GM12878 (cell line): ENCODE measurements around the gene EPM2AIP1. TPM values are rescaled to one million over a fixed set of nuclear protein-coding genes. Genes with fewer than 3 reads are reported as not detected.

Source experiments
- ATAC-seq: fragments of 200-7000 bp; cut with Tn5 transposase; 3 replicates; pipeline ENCODE4 v1.9.1; 2020; ENCODE audit warnings: mild to moderate bottlenecking, moderate library complexity
- BruUV-seq: library from RNA; stranded (reverse); fragments of 400-500 nt; replicated peaks from 2 replicates; lab custom pipeline; 2021; lab: Mats Ljungman, UMichigan
- CTCF ChIA-PET: fragments of 300-600 bp; sonication (Branson Sonifier 250); formaldehyde crosslinking; extraction: SDS; loops from one replicate; lab custom pipeline; 2021; ENCODE audit warnings: inconsistent platforms; lab: Yijun Ruan, JAX
- POLR2A ChIA-PET: fragments of 350-600 bp; formaldehyde crosslinking; extraction: SDS; loops from one replicate; lab custom pipeline; 2021; ENCODE audit warnings: inconsistent platforms; lab: Charles Lee
- RAD21 ChIA-PET: fragments of 300-600 bp; sonication (Branson Sonifier 250); formaldehyde crosslinking; loops from one replicate; lab custom pipeline; 2023; ENCODE audit warnings: antibody characterized with exemption; ENCODE audit not compliant: unreplicated experiment; lab: Charles Lee
- SMC1A ChIA-PET: fragments of 300-600 bp; sonication (Branson Sonifier 250); formaldehyde crosslinking; loops from one replicate; lab custom pipeline; 2023; ENCODE audit not compliant: unreplicated experiment, uncharacterized antibody; lab: Charles Lee
- DNase-seq: peaks from one replicate; pipeline ENCODE4 v3.0.0-alpha.2; 2011; ENCODE audit warnings: low read depth, low spot score
- FAIRE-seq: peaks from 3 replicates; lab custom pipeline; 2011; peaks lifted over from hg19 to GRCh38; lab: Jason Lieb, UNC
- H2AFZ ChIP-seq: 2 replicates; pipeline ENCODE4 v1.6.0; 2011; ENCODE audit warnings: low read depth, low read length, control low read depth; ENCODE audit not compliant: control insufficient read depth
- H3K27ac ChIP-seq: 2 replicates; pipeline ENCODE4 v1.5.1; 2011; ENCODE audit warnings: control low read depth; ENCODE audit not compliant: control insufficient read depth, insufficient read depth
- H3K27me3 ChIP-seq, 2 experiments: replicated peaks in 1 of 2; 2 replicates each; pipeline versions ENCODE4 v1.6.0 to v1.6.1; 2011; ENCODE audit warnings: low read length in 1 of 2; ENCODE audit not compliant: control insufficient read depth in 2 of 2, insufficient read depth in 2 of 2
- H3K36me3 ChIP-seq, 2 experiments: 2 replicates each; pipeline ENCODE4 v1.5.1; 2011; ENCODE audit warnings: low read length in 1 of 2; ENCODE audit not compliant: control insufficient read depth in 2 of 2, insufficient read depth in 2 of 2
- H3K4me1 ChIP-seq: 2 replicates; pipeline ENCODE4 v1.6.1; 2011; ENCODE audit warnings: mild to moderate bottlenecking, low read length, moderate library complexity, mixed read lengths; ENCODE audit not compliant: control insufficient read depth, insufficient read depth
- H3K4me2 ChIP-seq: 2 replicates; pipeline ENCODE4 v1.6.0; 2011; ENCODE audit warnings: control low read depth; ENCODE audit not compliant: control insufficient read depth, insufficient read depth
- H3K4me3 ChIP-seq: fragments of 200-600 bp; sonication (generic); 2 replicates; pipeline ENCODE4 v1.5.1; 2016
- H3K79me2 ChIP-seq: 2 replicates; pipeline ENCODE4 v1.6.0; 2011; ENCODE audit warnings: low read length; ENCODE audit not compliant: control insufficient read depth, insufficient read depth
- H3K9ac ChIP-seq: 2 replicates; pipeline ENCODE4 v1.8.0; 2011; ENCODE audit warnings: low read length, control low read depth, mixed read lengths; ENCODE audit not compliant: control insufficient read depth, insufficient read depth
- H3K9me3 ChIP-seq: replicated peaks from 3 replicates; pipeline ENCODE4 v1.5.1; 2011; ENCODE audit warnings: mild to moderate bottlenecking, low read length; ENCODE audit not compliant: control insufficient read depth, insufficient read depth
- H4K20me1 ChIP-seq: 2 replicates; pipeline ENCODE4 v1.6.0; 2011; ENCODE audit not compliant: control insufficient read depth, insufficient read depth
- CEBPB ChIP-seq, 2 experiments: fragments of 150-350 bp in 1 of 2; IDR thresholded peaks; 2 replicates each; pipeline ENCODE4 v1.6.1; 2012 to 2014; ENCODE audit warnings: low read depth in 2 of 2, low read length in 2 of 2, borderline replicate concordance in 1 of 2, inconsistent platforms in 1 of 2
- CHD2 ChIP-seq: IDR thresholded peaks from 2 replicates; pipeline ENCODE4 v1.6.1; 2011; ENCODE audit warnings: low read depth, low read length, improper control_type of control experiment, borderline replicate concordance
- E2F8 ChIP-seq: fragments of 450-650 bp; IDR thresholded peaks from 2 replicates; pipeline ENCODE4 v1.6.1; 2018; ENCODE audit warnings: mild to moderate bottlenecking, low read depth, moderate library complexity; ENCODE audit not compliant: partially characterized antibody
- GATAD2B ChIP-seq: fragments of 450-650 bp; conservative IDR thresholded peaks from 2 replicates; pipeline ENCODE4 v1.6.1; 2017; ENCODE audit warnings: low read depth, mild to moderate bottlenecking, moderate library complexity
- HCFC1 ChIP-seq: fragments of 150-350 bp; IDR thresholded peaks from 2 replicates; pipeline ENCODE4 v1.6.1; 2014; ENCODE audit warnings: low read length
- HDAC2 ChIP-seq: fragments of 200-600 bp; sonication (generic); IDR thresholded peaks from 2 replicates; pipeline ENCODE4 v1.6.1; 2017
- MTA3 ChIP-seq: IDR thresholded peaks from 2 replicates; pipeline ENCODE4 v1.6.1; 2012; ENCODE audit warnings: low read length, inconsistent platforms, borderline replicate concordance
- NFXL1 ChIP-seq: fragments of 450-650 bp; IDR thresholded peaks from 2 replicates; pipeline ENCODE4 v1.6.1; 2017; ENCODE audit warnings: antibody characterized with exemption, mild to moderate bottlenecking, borderline replicate concordance
- NKRF ChIP-seq: fragments of 450-650 bp; conservative IDR thresholded peaks from 2 replicates; pipeline ENCODE4 v1.6.1; 2017; ENCODE audit warnings: mild to moderate bottlenecking, moderate library complexity
- SIN3A ChIP-seq: IDR thresholded peaks from 2 replicates; pipeline ENCODE4 v1.6.1; 2012; ENCODE audit warnings: low read depth, low read length, improper control_type of control experiment
- SIX5 ChIP-seq: IDR thresholded peaks from 2 replicates; pipeline ENCODE4 v1.6.1; 2011; ENCODE audit warnings: mild to moderate bottlenecking, low read depth, low read length, moderate library complexity; ENCODE audit not compliant: severe bottlenecking
- TAF1 ChIP-seq: IDR thresholded peaks from 2 replicates; pipeline ENCODE4 v1.6.1; 2011; ENCODE audit warnings: mild to moderate bottlenecking, low read depth, low read length, borderline replicate concordance
- WRNIP1 ChIP-seq: IDR thresholded peaks from 2 replicates; pipeline ENCODE4 v1.6.1; 2011; ENCODE audit warnings: low read depth, low read length, improper control_type of control experiment, borderline replicate concordance
- ZNF217 ChIP-seq: fragments of 450-650 bp; IDR thresholded peaks from 2 replicates; pipeline ENCODE4 v1.6.1; 2017; ENCODE audit warnings: antibody characterized with exemption, mild to moderate bottlenecking
- ZNF384 ChIP-seq: IDR thresholded peaks from 2 replicates; pipeline ENCODE4 v1.6.1; 2012; ENCODE audit warnings: low read depth, mild to moderate bottlenecking, low read length, improper control_type of control experiment, borderline replicate concordance
- WGBS: methylation state at CpG from one replicate; pipeline ENCODE4 v1.1.6; 2016; ENCODE audit warnings: low lambda C conversion rate; ENCODE audit not compliant: insufficient replicate concordance, insufficient coverage; ENCODE audit errors: missing lambda C conversion rate; 5-methylcytosine and 5-hydroxymethylcytosine counted together
- in situ Hi-C: fragments of 300-500 bp; cut with MboI; formaldehyde crosslinking; loops from 9 replicates; pipeline ENCODE4 v1.14.3; 2018; ENCODE audit warnings: mixed read lengths
- intact Hi-C: fragments of 100-400 bp; cut with micrococcal nuclease; formaldehyde crosslinking; loops from one replicate; pipeline ENCODE4 v1.14.2; 2022; ENCODE audit not compliant: unreplicated experiment
- polyA plus RNA-seq, 11 experiments: library from polyadenylated mRNA; depleted of rRNA in 4 of 11; unstranded in 6 of 11; stranded (reverse) in 5 of 11; fragments of >200 nt; fragmentation: Nextera tagmentation in 4 of 11; fragmentation: Illumina TruSeq in 1 of 11; extraction: Ambion mirVana in 4 of 11; extraction: Trizol in 1 of 11; gene quantifications; 1 replicate in 1 of 11; 2 replicates in 10 of 11; pipeline versions ENCODE4 v1.2.1 to v1.2.3, GENCODE V29; 2011 to 2016; ENCODE audit warnings: inconsistent platforms in 2 of 11, missing spikeins in 2 of 11, low read depth in 1 of 11
- total RNA-seq, 4 experiments: library from RNA; depleted of rRNA in 3 of 4; stranded (reverse); fragments of >200 nt in 3 of 4; fragmentation: Illumina TruSeq in 1 of 4; extraction: Trizol in 1 of 4; gene quantifications; 2 replicates each; pipeline versions ENCODE4 v1.2.1 to v1.2.3, GENCODE V29; 2013 to 2021
- TF ChIP-seq, protein P1 (sequence below): IDR thresholded peaks from 2 replicates; pipeline ENCODE4 v1.6.1; 2012; ENCODE audit warnings: low read depth, low read length, improper control_type of control experiment
- TF ChIP-seq, protein P2 (sequence below): fragments of 450-650 bp; IDR thresholded peaks from 2 replicates; pipeline ENCODE4 v1.6.1; 2016; ENCODE audit warnings: mild to moderate bottlenecking

The EPM2AIP1 gene
- total and polyA plus RNA-seq, 10 of the 15 experiments (the other 5 are each of a cell fraction or from before 2014, with no cell fraction given), result 5.5 to 31.9 (median 21.8) TPM

GRCh38 chr3:36941658-36942057, 51.3 kb downstream of the EPM2AIP1 start:
- BruUV-seq, result no TSS peak
- ChIA-PET SMC1A (no interaction called here), RAD21 (interaction anchor here (0.7 kb wide), 1 partner anchor 13 kb away, joined by 3 read pairs; no protein-coding TSS in a partner anchor), CTCF (no interaction called here), POLR2A (no interaction called here)
- Histone ChIP-seq H3K27me3 (peaks cover 7 to 12% of the 10 kb centered on the region in 2 experiments; a peak in 3 of 4 replicates), H3K4me3 (no peak overlapping the region), H3K36me3 (no peaks in the 10 kb centered on the region), H3K79me2 (no peaks in the 10 kb centered on the region), H3K27ac (no peak overlapping the region), H3K9ac (no peak overlapping the region), H3K4me2 (no peak overlapping the region), H4K20me1 (no peaks in the 10 kb centered on the region), H2AFZ (no peak overlapping the region), H3K9me3 (peaks cover 5% of the 10 kb centered on the region; the same call in 2 of the 3 replicates), H3K4me1 (peaks cover 6% of the 10 kb centered on the region; the same call in 1 of the 2 replicates)
- intact Hi-C loops (no loop called here), in situ Hi-C loops (no loop called here)
- no peak for ATAC-seq
- TF ChIP-seq SIX5 (no peak), NFXL1 (no peak), TAF1 (no peak), SIN3A (no peak), ZNF217 (no peak), HCFC1 (no peak), ZNF384 (no peak), GATAD2B (no peak), NKRF (no peak), CEBPB (IDR thresholded peaks at IDR 0.05; ENCODE audit: borderline replicate concordance in 1 of 2, low read depth in 2 of 2, low read length in 2 of 2) (no peak), E2F8 (no peak), CHD2 (no peak), HDAC2 (no peak), WRNIP1 (no peak), MTA3 (no peak)
- TF ChIP-seq, protein P1, sequence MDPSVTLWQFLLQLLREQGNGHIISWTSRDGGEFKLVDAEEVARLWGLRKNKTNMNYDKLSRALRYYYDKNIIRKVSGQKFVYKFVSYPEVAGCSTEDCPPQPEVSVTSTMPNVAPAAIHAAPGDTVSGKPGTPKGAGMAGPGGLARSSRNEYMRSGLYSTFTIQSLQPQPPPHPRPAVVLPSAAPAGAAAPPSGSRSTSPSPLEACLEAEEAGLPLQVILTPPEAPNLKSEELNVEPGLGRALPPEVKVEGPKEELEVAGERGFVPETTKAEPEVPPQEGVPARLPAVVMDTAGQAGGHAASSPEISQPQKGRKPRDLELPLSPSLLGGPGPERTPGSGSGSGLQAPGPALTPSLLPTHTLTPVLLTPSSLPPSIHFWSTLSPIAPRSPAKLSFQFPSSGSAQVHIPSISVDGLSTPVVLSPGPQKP, result no peak
- TF ChIP-seq, protein P2, sequence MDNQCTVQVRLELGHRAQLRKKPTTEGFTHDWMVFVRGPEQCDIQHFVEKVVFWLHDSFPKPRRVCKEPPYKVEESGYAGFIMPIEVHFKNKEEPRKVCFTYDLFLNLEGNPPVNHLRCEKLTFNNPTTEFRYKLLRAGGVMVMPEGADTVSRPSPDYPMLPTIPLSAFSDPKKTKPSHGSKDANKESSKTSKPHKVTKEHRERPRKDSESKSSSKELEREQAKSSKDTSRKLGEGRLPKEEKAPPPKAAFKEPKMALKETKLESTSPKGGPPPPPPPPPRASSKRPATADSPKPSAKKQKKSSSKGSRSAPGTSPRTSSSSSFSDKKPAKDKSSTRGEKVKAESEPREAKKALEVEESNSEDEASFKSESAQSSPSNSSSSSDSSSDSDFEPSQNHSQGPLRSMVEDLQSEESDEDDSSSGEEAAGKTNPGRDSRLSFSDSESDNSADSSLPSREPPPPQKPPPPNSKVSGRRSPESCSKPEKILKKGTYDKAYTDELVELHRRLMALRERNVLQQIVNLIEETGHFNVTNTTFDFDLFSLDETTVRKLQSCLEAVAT, result no peak
- 65% methylated on average over 3 of the region's 3 CpGs for WGBS
- no peak for FAIRE-seq
- no peak for DNase-seq
